Measurements from ENCODE around the gene PJVK.
"Not testable (repeated sequence)": the region's sequence is repeated elsewhere in the genome, so short reads cannot be mapped to it uniquely, and the experiment has no call there.

Gene PJVK

DNA sequence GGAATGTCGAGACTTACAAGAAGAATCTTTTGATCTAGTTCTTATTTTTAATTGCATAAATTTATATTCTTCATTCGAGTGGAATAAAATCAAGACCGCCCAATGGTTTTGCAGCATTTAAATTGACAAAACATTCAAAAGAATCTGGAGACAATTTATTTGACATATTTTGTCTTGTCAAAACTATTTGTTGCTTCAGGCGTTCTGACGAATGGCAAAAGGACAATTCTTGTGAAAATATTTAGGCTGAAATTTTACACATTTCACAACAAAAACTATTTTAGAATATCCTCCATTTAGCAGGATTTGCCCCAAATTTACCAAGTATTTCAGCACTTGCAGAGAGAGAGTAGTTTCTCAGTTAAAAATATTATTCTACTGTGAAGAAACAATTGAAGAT is 41.9 kb upstream of the PJVK start:
- TF ChIP-seq ZFP3 (CRISPR knock-in tag; IDR thresholded peaks at IDR 0.05) (no peak), OSR1 (CRISPR knock-in tag; IDR thresholded peaks at IDR 0.05) (no peak), ZNF565 (CRISPR knock-in tag; conservative IDR thresholded peaks at IDR 0.05; ENCODE audit: low read depth) (no peak), ZFP30 (CRISPR knock-in tag; IDR thresholded peaks at IDR 0.05) (no peak), BACH2 (CRISPR knock-in tag; IDR thresholded peaks at IDR 0.05; ENCODE audit: borderline replicate concordance) (no peak), RARB (CRISPR knock-in tag; IDR thresholded peaks at IDR 0.05) (no peak)
- TF ChIP-seq, protein P1, sequence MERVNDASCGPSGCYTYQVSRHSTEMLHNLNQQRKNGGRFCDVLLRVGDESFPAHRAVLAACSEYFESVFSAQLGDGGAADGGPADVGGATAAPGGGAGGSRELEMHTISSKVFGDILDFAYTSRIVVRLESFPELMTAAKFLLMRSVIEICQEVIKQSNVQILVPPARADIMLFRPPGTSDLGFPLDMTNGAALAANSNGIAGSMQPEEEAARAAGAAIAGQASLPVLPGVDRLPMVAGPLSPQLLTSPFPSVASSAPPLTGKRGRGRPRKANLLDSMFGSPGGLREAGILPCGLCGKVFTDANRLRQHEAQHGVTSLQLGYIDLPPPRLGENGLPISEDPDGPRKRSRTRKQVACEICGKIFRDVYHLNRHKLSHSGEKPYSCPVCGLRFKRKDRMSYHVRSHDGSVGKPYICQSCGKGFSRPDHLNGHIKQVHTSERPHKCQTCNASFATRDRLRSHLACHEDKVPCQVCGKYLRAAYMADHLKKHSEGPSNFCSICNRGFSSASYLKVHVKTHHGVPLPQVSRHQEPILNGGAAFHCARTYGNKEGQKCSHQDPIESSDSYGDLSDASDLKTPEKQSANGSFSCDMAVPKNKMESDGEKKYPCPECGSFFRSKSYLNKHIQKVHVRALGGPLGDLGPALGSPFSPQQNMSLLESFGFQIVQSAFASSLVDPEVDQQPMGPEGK (CRISPR knock-in tag; IDR thresholded peaks at IDR 0.05; ENCODE audit: borderline replicate concordance): no peak
- TF ChIP-seq, protein P2, sequence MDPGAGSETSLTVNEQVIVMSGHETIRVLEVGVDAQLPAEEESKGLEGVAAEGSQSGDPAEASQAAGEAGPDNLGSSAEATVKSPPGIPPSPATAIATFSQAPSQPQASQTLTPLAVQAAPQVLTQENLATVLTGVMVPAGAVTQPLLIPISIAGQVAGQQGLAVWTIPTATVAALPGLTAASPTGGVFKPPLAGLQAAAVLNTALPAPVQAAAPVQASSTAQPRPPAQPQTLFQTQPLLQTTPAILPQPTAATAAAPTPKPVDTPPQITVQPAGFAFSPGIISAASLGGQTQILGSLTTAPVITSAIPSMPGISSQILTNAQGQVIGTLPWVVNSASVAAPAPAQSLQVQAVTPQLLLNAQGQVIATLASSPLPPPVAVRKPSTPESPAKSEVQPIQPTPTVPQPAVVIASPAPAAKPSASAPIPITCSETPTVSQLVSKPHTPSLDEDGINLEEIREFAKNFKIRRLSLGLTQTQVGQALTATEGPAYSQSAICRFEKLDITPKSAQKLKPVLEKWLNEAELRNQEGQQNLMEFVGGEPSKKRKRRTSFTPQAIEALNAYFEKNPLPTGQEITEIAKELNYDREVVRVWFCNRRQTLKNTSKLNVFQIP (CRISPR knock-in tag; IDR thresholded peaks at IDR 0.05; ENCODE audit: borderline replicate concordance, low read depth): no peak
- ATAC-seq: no peak

DNA sequence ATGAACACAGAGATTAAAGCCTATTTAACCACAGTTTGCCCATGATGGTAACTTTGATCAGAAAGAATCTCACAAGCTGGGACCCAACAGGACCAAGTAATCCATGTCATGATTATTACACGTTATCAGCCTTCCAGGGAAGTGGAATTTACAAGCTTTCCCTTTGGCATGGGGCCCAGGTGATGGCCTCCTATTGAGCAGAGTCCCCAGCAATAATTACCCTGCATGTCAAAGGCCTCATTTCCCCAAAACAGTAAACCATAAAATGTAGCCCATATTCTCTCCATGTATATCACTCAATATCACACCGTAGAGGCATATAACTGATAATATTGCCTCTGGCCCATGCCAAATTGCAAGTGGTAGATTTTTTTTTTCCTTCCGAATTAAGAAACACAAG is 39.1 kb upstream of the PJVK start:
- no peak for ATAC-seq
- TF ChIP-seq RARB (CRISPR knock-in tag; IDR thresholded peaks at IDR 0.05) (no peak), ARNTL (CRISPR knock-in tag; IDR thresholded peaks at IDR 0.05; ENCODE audit: borderline replicate concordance, low read depth) (no peak), ZNF565 (CRISPR knock-in tag; conservative IDR thresholded peaks at IDR 0.05; ENCODE audit: low read depth) (no peak), ISL1 (CRISPR knock-in tag; IDR thresholded peaks at IDR 0.05) (no peak), ZNF8 (CRISPR knock-in tag; IDR thresholded peaks at IDR 0.05) (no peak), CSDC2 (CRISPR knock-in tag; IDR thresholded peaks at IDR 0.05) (no peak), ZC3H10 (CRISPR knock-in tag; IDR thresholded peaks at IDR 0.05) (no peak), ZFP3 (CRISPR knock-in tag; IDR thresholded peaks at IDR 0.05) (no peak)

DNA sequence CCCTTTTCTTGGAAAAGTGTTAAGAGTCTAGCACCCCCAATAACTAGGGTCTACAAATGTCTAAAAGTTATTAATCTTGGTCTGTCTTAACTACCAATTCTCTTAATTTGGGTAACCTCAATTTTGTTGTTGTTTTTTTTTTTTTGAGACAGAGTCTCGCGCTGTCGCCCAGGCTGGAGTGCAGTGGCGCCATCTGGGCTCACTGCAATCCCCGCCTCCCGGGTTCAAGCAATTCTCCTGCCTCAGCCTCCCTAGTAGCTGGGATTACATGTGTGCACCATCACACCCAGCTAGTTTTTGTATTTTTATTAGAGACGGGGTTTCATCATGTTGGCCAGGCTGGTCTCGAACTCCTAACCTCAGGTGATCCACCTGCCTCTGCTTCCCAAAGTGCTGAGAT is 38.7 kb upstream of the PJVK start:
- ATAC-seq: not testable (repeated sequence)

DNA sequence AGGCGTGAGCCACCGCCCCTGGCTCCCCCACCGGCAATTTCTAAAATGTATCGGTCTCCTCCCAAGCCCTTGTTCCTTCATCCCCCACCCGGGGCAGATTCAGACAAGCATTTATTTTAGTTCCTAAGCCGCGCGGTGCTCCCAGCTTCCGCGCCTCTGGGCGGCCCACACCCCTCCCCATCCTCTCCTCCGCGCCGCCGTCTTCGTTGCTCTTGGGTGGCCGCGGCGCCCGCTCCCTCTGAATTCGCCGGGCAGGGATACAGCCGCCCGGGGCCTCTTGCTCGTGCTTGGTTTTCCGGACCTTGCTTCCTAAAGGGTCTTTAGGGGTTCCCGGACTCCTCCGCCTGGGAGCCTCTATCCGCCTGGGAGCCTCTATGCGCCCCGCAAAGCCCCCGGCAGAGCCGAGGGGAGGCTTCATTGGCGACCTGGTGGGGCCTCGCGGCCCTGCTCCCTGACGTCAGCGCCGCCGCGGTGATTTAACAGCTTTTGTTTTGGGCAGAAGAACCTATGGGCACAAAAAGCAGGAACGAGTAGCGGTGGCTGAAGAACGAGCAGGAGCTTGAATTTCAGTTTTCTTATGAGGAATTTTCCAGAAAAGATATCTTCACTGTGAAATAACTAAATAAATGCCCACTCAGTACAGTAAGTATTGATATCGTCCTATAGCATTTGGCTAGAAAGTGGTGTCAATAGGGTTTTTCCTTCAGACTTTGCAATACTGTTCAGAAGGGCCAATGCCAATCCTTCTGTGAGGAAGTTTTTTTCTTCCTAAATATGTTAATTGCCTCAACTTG is 37.5 kb upstream of the PJVK start:
- TF ChIP-seq, protein P3, sequence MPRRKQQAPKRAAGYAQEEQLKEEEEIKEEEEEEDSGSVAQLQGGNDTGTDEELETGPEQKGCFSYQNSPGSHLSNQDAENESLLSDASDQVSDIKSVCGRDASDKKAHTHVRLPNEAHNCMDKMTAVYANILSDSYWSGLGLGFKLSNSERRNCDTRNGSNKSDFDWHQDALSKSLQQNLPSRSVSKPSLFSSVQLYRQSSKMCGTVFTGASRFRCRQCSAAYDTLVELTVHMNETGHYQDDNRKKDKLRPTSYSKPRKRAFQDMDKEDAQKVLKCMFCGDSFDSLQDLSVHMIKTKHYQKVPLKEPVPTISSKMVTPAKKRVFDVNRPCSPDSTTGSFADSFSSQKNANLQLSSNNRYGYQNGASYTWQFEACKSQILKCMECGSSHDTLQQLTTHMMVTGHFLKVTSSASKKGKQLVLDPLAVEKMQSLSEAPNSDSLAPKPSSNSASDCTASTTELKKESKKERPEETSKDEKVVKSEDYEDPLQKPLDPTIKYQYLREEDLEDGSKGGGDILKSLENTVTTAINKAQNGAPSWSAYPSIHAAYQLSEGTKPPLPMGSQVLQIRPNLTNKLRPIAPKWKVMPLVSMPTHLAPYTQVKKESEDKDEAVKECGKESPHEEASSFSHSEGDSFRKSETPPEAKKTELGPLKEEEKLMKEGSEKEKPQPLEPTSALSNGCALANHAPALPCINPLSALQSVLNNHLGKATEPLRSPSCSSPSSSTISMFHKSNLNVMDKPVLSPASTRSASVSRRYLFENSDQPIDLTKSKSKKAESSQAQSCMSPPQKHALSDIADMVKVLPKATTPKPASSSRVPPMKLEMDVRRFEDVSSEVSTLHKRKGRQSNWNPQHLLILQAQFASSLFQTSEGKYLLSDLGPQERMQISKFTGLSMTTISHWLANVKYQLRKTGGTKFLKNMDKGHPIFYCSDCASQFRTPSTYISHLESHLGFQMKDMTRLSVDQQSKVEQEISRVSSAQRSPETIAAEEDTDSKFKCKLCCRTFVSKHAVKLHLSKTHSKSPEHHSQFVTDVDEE (CRISPR knock-in tag; IDR thresholded peaks at IDR 0.05): peak; percentile 33; the same call in 1 of the 2 replicates
- TF ChIP-seq, protein P4, sequence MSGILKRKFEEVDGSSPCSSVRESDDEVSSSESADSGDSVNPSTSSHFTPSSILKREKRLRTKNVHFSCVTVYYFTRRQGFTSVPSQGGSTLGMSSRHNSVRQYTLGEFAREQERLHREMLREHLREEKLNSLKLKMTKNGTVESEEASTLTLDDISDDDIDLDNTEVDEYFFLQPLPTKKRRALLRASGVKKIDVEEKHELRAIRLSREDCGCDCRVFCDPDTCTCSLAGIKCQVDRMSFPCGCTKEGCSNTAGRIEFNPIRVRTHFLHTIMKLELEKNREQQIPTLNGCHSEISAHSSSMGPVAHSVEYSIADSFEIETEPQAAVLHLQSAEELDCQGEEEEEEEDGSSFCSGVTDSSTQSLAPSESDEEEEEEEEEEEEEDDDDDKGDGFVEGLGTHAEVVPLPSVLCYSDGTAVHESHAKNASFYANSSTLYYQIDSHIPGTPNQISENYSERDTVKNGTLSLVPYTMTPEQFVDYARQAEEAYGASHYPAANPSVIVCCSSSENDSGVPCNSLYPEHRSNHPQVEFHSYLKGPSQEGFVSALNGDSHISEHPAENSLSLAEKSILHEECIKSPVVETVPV (CRISPR knock-in tag; IDR thresholded peaks at IDR 0.05): no peak
- TF ChIP-seq ZFP3 (CRISPR knock-in tag; IDR thresholded peaks at IDR 0.05) (peak; percentile 94), CSDC2 (CRISPR knock-in tag; IDR thresholded peaks at IDR 0.05) (0 out of 2 replicates have a peak, but pooled peaks have one; percentile 34), BACH2 (CRISPR knock-in tag; IDR thresholded peaks at IDR 0.05; ENCODE audit: borderline replicate concordance) (no peak)
- TF ChIP-seq, protein P1 (CRISPR knock-in tag; IDR thresholded peaks at IDR 0.05; ENCODE audit: borderline replicate concordance): no peak

More for the DNA sequence above, 37.5 kb upstream of the PJVK start:
- ATAC-seq: peak; percentile 93
